Mucosa of rectum (tissue), 2 donors: Measurements from ENCODE around the gene CXCR4.
"Not testable (repeated sequence)": the region's sequence is repeated elsewhere in the genome, so short reads cannot be mapped to it uniquely, and the experiment has no call there.

Source experiments
- H3K27ac ChIP-seq, 2 donors: one replicate each; pipeline ENCODE4 v1.7.0; 2013; ENCODE audit warnings: inconsistent platforms in 2 of 2, low read depth in 2 of 2, low read length in 2 of 2
- H3K27me3 ChIP-seq, 2 donors: one replicate each; pipeline ENCODE4 v1.7.0; 2013; ENCODE audit warnings: low read length in 2 of 2; ENCODE audit not compliant: control insufficient read depth in 2 of 2, insufficient read depth in 2 of 2
- H3K36me3 ChIP-seq, 2 donors: one replicate each; pipeline ENCODE4 v1.7.0; 2013; ENCODE audit warnings: low read length in 2 of 2; ENCODE audit not compliant: control insufficient read depth in 2 of 2, insufficient read depth in 2 of 2
- H3K4me1 ChIP-seq, 2 donors: one replicate each; pipeline ENCODE4 v1.7.0; 2013; ENCODE audit warnings: low read length in 2 of 2, mild to moderate bottlenecking in 1 of 2; ENCODE audit not compliant: control insufficient read depth in 2 of 2, insufficient read depth in 2 of 2
- H3K4me3 ChIP-seq, 2 donors: one replicate each; pipeline ENCODE4 v1.7.0; 2013; ENCODE audit warnings: low read length in 2 of 2
- H3K9ac ChIP-seq, 2 donors: one replicate each; pipeline ENCODE4 v1.7.0; 2013; ENCODE audit warnings: low read length in 2 of 2, low read depth in 1 of 2, mild to moderate bottlenecking in 1 of 2
- H3K9me3 ChIP-seq, 2 donors: one replicate each; pipeline ENCODE4 v1.7.0; 2013; ENCODE audit warnings: low read length in 2 of 2; ENCODE audit not compliant: control insufficient read depth in 2 of 2
- donor health status: healthy.
- donor health status: Normal muscosa, but diverticular disease.

Gene CXCR4

GRCh38 chr2:136077107-136077506 lies 40.8 kb downstream of the CXCR4 start:
- Histone ChIP-seq H3K9ac (no peak overlapping the region), H3K9me3 (no peaks in the 10 kb centered on the region), H3K4me3 (no peak overlapping the region), H3K27me3 (no peaks in the 10 kb centered on the region), H3K36me3 (no peaks in the 10 kb centered on the region), H3K4me1 (no peaks in the 10 kb centered on the region), H3K27ac (no peak overlapping the region)

- H3K9me3 ChIP-seq, result no peaks in the 10 kb centered on the region
- no peaks in the 10 kb centered on the region for H3K27me3 ChIP-seq
- no peak overlapping the region for H3K4me3 ChIP-seq
- H3K36me3 ChIP-seq, result no peaks in the 10 kb centered on the region
- H3K27ac ChIP-seq, result no peak overlapping the region
- H3K9ac ChIP-seq, result no peak overlapping the region
- no peaks in the 10 kb centered on the region for H3K4me1 ChIP-seq
Observed at GRCh38 chr2:136075476-136075875, 42.5 kb downstream of the CXCR4 start.

GRCh38 chr2:136072621-136073020 lies 45.3 kb downstream of the CXCR4 start:
- H3K27ac ChIP-seq, result no peak overlapping the region
- no peaks in the 10 kb centered on the region for H3K27me3 ChIP-seq
- H3K4me3 ChIP-seq, result no peak overlapping the region
- H3K4me1 ChIP-seq, result no peaks in the 10 kb centered on the region
- no peak overlapping the region for H3K9ac ChIP-seq
- H3K36me3 ChIP-seq, result no peaks in the 10 kb centered on the region
- H3K9me3 ChIP-seq, result no peaks in the 10 kb centered on the region

GRCh38 chr2:136071887-136072286 lies 46.1 kb downstream of the CXCR4 start:
- H3K27me3 ChIP-seq, H3K4me3 ChIP-seq, H3K9ac ChIP-seq, H3K4me1 ChIP-seq, H3K36me3 ChIP-seq, H3K9me3 ChIP-seq, H3K27ac ChIP-seq: not testable (repeated sequence)

- Histone ChIP-seq H3K36me3 (no peaks in the 10 kb centered on the region), H3K27me3 (no peaks in the 10 kb centered on the region), H3K4me1 (no peaks in the 10 kb centered on the region), H3K9me3 (no peaks in the 10 kb centered on the region), H3K27ac (no peak overlapping the region), H3K9ac (no peak overlapping the region), H3K4me3 (no peak overlapping the region)
Observed at GRCh38 chr2:136070913-136071312, 47.0 kb downstream of the CXCR4 start.

- no peak overlapping the region for H3K9ac ChIP-seq
- no peak overlapping the region for H3K27ac ChIP-seq
- H3K4me3 ChIP-seq, result no peak overlapping the region
- no peaks in the 10 kb centered on the region for H3K9me3 ChIP-seq
- no peaks in the 10 kb centered on the region for H3K36me3 ChIP-seq
- H3K27me3 ChIP-seq, result no peaks in the 10 kb centered on the region
- H3K4me1 ChIP-seq, result no peaks in the 10 kb centered on the region
Observed at GRCh38 chr2:136069773-136070172, 48.2 kb downstream of the CXCR4 start.

- no peak overlapping the region for H3K4me3 ChIP-seq
- H3K9ac ChIP-seq, result no peak overlapping the region
- H3K9me3 ChIP-seq, result no peaks in the 10 kb centered on the region
- H3K36me3 ChIP-seq, result no peaks in the 10 kb centered on the region
- H3K4me1 ChIP-seq, result no peaks in the 10 kb centered on the region
- no peaks in the 10 kb centered on the region for H3K27me3 ChIP-seq
- no peak overlapping the region for H3K27ac ChIP-seq
Observed at GRCh38 chr2:136068581-136069227, 49.2 kb downstream of the CXCR4 start.

- Histone ChIP-seq H3K27me3 (no peaks in the 10 kb centered on the region), H3K9ac (no peak overlapping the region), H3K9me3 (no peaks in the 10 kb centered on the region), H3K36me3 (no peaks in the 10 kb centered on the region), H3K27ac (no peak overlapping the region), H3K4me1 (no peaks in the 10 kb centered on the region), H3K4me3 (no peak overlapping the region)
Observed at GRCh38 chr2:136067897-136068580, 49.9 kb downstream of the CXCR4 start.

- Histone ChIP-seq H3K9ac (no peak overlapping the region), H3K9me3 (no peaks in the 10 kb centered on the region)
Observed at GRCh38 chr2:136067459-136067858, 50.5 kb downstream of the CXCR4 start.

GRCh38 chr2:136065907-136066306 lies 52.0 kb downstream of the CXCR4 start:
- Histone ChIP-seq H3K36me3 (no peaks in the 10 kb centered on the region), H3K9ac (no peak overlapping the region), H3K27ac (no peak overlapping the region), H3K27me3 (no peaks in the 10 kb centered on the region), H3K4me1 (no peaks in the 10 kb centered on the region), H3K9me3 (no peaks in the 10 kb centered on the region), H3K4me3 (no peak overlapping the region)

More at GRCh38 chr2:136067459-136067858, 50.5 kb downstream of the CXCR4 start:
- Histone ChIP-seq H3K4me3 (no peak overlapping the region), H3K36me3 (no peaks in the 10 kb centered on the region), H3K4me1 (no peaks in the 10 kb centered on the region), H3K27ac (no peak overlapping the region), H3K27me3 (no peaks in the 10 kb centered on the region)
